GM19328 (cell line): ENCODE measurements around the gene CAPN9.
"Not testable (repeated sequence)": the region's sequence is repeated elsewhere in the genome, so short reads cannot be mapped to it uniquely, and the experiment has no call there.

Experiments
- ATAC-seq: cut with Tn5 transposase; IDR thresholded peaks from one replicate; pipeline ENCODE4 v1.9.1; 2021; ENCODE audit warnings: mild to moderate bottlenecking, moderate library complexity; ENCODE audit not compliant: unreplicated experiment

CAPN9 gene

GRCh38 chr1:230709619-230710542 is 37.3 kb upstream of the CAPN9 start:
- ATAC-seq, result no peak

- no peak for ATAC-seq
Observed at GRCh38 chr1:230710543-230710904, 36.7 kb upstream of the CAPN9 start.

GRCh38 chr1:230711245-230711644 is 35.9 kb upstream of the CAPN9 start:
- ATAC-seq, result no peak

GRCh38 chr1:230712470-230712942 is 34.7 kb upstream of the CAPN9 start:
- ATAC-seq, result no peak

- no peak for ATAC-seq
Observed at GRCh38 chr1:230713138-230713537, 34.0 kb upstream of the CAPN9 start.

- no peak for ATAC-seq
Observed at GRCh38 chr1:230713547-230713914, 33.7 kb upstream of the CAPN9 start.

- no peak for ATAC-seq
Observed at GRCh38 chr1:230713915-230714764, 33.0 kb upstream of the CAPN9 start, which contains the start of gene AGT. AGT (minus strand) TSS chr1:230714122; CDS start chr1:230710823, 3,299 bp downstream.

- ATAC-seq, result no peak
Observed at GRCh38 chr1:230715510-230715909, 31.7 kb upstream of the CAPN9 start.

GRCh38 chr1:230716453-230716852 is 30.7 kb upstream of the CAPN9 start:
- ATAC-seq, result not testable (repeated sequence)

- ATAC-seq, result no peak
Observed at GRCh38 chr1:230717251-230717650, 29.9 kb upstream of the CAPN9 start.

- ATAC-seq, result not testable (repeated sequence)
Observed at GRCh38 chr1:230721849-230722522, 25.2 kb upstream of the CAPN9 start.

- ATAC-seq, result no peak
Observed at GRCh38 chr1:230725256-230726012, 21.8 kb upstream of the CAPN9 start.

GRCh38 chr1:230728710-230729392 is 18.3 kb upstream of the CAPN9 start:
- ATAC-seq, result no peak

GRCh38 chr1:230730977-230731376 is 16.2 kb upstream of the CAPN9 start:
- no peak for ATAC-seq

- no peak for ATAC-seq
Observed at GRCh38 chr1:230735447-230735846, 11.7 kb upstream of the CAPN9 start.

- no peak for ATAC-seq
Observed at GRCh38 chr1:230737622-230738262, 9.4 kb upstream of the CAPN9 start.

GRCh38 chr1:230739564-230740290 is 7.5 kb upstream of the CAPN9 start:
- no peak for ATAC-seq

GRCh38 chr1:230743899-230744298 is 3.3 kb upstream of the CAPN9 start:
- no peak for ATAC-seq

GRCh38 chr1:230744382-230744781 is 2.8 kb upstream of the CAPN9 start:
- no peak for ATAC-seq
